SW 1271 (cell line): ENCODE data around the gene SLC39A3.

Source experiments
- DNase-seq, 2 experiments: peaks; one replicate each; lab custom pipeline; 2025; lab: John Stamatoyannopoulos, UW

The SLC39A3 gene

DNA sequence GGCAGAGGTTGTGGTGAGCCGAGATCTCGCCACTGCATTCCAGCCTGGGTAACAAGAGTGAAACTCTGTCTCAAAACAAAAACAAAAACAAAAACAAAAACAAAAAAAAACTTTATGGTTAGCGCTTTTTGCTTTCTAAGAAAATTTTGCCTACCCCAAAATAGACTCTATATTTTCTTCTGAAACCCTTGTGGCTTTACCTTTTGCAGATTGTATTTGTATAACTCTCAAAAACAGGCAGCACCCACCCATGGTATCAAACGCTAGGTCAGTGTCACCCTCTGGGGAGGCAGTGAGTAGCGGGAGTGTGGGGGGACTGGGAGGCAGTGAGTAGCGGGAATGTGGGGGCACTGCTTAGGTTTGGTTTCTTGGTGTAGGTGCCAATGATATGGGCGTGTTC, 7.5 kb upstream of the SLC39A3 start:
- no peak for DNase-seq

DNA sequence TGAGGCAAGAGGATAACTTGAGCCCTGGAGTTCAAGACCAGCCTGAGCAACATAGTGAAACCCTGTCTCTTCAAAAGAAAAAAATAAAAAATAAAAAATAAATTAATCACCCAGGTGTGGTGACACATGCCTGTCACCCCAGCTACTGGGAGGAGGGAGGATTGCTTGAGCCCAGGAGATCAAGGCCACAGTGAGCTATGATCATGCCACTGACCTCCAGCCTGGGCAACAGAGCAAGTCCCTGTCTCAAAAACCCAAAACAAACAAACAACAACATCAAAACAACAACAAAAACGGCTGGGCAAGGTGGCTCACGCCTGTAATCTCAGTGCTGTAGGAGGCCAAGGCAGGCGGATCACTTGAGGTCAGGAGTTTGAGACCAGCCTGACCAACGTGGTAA, 4.3 kb upstream of the SLC39A3 start:
- DNase-seq = no peak

DNA sequence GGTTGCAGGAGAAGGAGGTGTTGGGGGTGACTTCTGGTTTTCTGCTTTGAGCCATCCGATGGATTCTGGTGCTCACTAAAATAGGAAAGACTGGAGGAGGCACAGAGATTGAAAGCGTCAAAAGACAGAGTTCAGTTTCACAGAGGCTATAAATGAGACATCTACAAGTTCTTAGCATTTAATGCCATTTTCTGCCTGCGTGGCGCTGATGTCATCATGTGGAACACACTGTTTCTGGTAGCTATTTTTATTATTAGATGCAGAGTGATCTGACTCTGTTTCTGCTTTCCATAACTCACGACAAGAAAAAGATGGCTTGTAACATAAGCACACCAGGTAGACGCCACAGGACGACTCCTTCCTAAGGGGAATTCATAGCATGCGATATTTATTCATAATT, 3.3 kb upstream of the SLC39A3 start:
- no peak for DNase-seq

DNA sequence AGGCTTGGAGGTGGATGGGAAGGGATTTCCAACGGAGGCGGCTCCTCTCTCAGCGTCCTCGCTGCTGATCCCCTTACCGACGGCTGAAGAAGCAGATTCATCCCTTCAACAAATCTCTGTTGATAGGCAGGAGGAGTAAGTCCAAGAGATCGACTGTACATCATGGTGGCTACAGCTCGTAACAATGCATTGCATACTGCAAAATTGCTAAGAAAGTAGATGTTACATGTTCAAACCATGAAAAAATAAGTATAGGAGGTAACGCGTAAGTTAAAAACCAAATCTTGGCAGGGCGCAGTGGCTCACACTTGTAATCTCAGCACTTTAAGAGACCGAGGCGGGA, 468 bp upstream of the SLC39A3 start:
- no peak for DNase-seq

DNA sequence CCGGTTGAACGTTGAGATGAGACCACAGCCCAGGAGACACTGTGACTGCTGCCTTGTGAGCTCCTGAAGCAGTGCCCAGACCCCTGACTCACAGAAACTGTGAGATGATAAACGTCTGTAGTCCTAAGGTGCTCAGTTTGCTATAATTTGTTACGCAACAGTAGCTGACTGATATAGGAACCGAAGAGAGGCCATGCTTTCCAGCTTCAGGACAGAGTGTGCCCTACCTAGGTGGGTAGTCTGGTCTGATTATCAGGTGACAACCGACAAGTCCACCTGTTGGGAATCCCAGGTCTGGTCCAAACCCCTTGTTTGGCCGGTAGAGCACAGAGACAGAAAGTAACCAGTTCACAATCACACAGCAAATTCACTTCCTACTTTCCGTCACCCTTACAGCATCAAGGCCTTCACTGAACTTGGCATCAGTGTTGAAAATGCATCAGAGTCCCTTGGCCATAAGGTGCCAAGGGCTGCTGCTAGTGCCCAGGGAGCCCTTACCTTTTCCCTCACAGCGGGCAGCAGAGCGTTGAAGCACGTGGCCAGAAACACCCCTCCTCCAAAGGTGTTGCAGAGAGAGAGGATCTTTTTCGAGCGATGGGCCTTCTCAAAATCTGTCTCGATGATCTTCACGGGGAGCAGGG, 3.1 kb downstream of the SLC39A3 start:
- no peak for DNase-seq

DNA sequence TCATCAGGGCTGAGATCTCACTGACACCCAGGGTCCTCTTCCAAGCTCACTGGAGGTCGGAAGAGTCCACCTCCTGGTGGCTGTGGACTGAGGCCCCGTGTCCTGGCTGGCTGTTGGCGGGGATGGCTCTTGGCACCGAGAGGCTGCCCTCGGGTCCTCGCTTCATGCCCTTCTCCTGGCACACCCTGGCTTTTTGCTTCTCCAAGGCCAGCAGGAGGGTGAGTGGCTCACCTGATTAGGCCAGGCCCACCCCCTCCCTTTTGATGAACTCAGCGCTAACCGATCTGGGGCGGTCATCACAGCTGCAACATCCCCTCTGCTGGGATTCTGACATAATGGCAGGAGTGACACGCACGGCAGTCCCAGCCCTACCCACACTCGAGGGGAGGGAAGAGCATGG, 4.4 kb downstream of the SLC39A3 start:
- DNase-seq = no peak

DNA sequence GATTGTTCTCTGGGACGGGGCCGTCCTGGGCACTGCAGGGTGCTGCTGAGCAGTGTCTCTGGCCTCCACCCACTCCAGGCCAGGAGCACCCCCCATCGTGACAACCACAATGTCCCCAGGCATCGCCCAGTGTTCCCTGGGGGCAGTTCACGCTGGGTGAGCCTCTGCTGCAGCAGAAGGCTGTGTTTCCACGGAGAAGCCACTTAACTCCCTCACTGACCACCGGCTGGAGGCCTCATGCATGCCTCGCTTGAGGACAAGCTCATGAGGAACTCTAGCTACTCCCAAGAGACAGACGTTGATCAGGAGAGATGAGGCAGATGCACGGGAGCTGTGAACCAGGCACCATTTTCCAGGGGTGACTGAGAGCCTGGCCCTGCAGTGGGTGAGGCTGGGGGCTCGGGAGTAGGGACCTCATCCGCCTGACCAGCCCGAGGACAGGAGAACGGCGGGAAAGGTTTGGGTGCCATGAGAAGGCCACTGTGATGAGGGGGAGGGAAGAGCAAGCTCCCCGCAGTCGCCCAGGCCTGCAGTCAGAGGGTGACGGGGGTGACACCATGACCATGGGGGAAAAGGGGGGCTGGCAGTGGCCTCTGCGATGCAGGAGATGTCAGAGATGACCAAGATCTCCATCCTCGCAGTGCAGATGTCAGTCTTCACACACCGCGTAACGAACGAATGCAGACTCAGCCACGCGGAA, 5.1 kb downstream of the SLC39A3 start:
- no peak for DNase-seq

DNA sequence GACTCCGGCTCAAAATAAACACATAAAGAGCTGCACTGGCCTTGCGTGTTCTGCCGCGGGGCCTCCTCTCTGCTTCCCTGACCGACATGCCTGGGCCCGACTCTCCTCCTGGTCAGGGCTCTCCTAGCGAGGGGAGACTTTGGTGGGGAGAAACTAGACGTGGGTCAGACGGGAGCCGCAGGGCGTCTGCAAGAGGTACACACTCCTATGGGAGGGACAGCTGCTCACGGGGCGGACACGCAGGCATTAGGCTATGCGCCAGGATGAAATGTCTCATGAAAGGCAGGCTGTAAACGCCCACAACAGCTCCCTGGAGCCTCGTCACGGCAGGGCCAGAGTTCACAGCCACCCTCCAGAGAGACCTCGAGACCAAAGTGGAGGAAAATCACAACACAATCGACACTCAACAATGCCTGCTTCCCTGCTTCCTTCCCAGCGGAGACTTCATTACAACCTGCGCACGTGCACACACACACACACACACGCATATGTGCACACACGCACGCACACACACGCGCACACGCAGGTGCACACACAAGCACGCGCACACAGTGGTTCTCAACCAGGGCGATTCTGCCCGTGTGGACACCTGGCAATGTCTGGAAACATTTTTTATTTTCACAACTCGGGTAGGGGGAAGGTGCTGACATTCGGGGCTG, 5.8 kb downstream of the SLC39A3 start:
- no peak for DNase-seq

DNA sequence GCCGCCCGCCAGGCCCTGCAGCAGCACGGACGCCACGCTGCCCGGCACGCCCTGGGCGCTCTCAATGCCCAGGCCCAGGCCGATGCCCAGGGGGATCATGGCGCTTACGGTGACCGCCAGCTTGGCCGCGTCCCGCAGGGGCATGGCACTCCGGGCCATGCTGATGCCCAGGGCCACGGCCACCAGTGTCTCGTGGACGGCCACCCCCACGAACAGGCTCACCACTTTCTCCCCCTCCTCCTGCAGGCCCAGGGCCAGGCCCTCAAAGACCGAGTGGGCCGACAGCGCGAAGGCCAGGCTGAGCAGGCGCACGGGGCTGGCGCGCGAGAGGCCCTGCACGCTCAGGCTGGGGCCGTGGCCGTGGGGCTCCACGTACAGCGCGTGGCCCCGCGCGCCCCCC, 6.9 kb downstream of the SLC39A3 start:
- no peak for DNase-seq

DNA sequence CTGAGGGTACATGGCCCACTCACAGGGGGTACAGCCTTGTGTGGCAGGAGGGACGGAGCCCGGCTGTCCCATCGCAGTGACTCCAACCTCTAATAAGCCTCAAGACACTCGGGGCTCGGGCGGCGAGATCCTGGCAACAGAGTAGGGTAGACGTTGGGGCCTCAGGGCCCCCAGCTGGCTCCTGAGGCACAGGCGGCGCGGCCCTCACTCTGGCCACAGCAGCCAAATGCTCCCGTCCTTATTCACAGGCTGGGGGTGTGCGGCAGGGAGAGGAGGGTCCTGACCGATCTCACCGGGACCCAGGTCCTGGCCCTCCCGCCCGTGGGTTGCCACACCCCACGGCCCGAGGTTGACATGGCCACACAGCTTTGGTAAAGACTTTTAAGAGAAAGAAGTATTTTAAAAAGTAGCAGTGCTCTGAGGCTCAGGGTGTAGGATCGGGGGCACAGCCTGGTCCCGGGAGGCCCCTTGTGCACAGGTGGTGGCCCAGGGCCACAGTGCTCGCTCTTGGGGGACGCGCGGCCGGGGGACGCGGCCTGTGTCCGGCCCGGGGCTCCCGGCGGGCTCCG, 7.6 kb downstream of the SLC39A3 start:
- no peak for DNase-seq

DNA sequence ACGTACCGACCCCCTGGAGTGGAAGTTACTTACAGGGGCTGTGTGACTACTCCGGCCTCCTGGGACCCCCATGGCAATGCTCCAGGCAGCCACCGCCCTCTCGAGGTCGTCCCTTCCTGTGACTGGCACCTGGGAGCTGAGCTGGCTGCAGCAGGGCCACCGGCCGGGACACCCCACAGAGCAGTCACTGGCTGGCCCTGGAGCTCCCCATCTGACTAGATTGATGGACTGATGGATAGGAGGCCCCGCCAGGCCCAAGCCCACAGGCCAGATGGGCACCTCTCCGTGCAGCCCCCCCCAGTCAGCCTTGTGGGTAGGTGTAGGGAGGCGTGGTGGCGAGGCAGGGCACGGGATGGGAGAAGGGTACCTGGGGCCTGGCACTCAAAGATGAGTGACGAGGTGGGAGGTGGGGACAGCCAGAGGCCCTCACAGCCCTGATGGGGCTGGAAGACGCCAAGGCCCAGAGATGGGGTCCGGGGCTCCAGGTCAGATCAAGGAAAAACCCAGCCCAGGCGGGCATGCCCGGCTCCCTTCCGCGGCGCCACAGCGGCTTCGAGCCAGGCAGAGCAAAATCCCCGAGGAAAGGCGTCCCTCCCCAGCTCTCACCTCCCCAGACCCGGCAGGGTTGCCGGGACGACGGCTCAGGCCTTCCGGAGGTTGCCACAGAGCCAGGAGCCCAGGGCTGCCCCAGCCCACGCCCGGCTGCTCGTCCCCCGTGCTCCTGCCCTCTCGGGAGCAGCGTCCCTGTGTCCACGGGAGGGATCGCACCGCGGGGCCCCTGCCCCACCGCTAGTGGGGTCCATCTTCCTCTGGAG, 8.4 kb downstream of the SLC39A3 start:
- no peak for DNase-seq

DNA sequence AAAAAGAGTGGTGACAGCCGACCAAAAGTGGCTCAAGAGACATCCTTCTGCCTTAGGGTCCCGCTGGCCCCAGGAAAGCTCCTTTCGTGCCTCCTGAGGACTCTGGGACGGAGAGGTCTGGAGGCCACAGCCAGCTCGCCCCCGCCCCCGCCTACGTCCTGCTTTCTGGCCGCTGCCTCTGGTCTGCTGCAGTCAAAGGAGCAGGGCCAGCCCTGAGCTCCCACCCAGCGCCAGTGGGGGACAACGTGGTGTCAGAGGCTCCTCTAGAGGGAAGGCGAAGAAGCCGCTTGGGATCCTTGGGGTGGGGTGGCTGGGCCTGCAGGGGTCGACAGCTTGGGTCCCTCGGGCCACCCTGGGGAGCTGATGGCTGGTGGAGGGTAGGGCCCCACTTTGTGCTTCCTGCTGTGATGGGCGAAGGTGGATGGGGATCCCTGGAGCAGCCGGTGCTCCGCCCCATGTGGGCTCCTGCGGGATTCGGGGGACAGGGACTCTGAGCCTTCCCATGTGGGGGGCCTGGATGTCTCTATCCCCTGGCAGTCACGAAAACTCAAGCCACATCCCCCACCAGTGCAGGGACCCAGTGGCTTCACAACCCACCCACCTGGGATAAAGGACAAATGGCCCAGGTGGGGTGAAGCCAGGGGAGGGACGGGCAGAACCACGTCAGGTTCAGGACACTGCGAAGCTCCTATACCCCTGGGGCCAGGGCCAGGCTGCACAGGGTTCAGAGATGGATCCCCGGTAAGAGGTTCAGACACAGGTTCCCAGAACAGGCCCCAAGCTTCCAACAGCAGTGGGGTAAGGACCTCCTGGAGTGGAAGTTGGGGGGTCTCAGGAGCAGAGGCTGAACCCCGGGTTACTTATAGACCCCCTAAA, 9.6 kb downstream of the SLC39A3 start:
- DNase-seq = no peak

DNA sequence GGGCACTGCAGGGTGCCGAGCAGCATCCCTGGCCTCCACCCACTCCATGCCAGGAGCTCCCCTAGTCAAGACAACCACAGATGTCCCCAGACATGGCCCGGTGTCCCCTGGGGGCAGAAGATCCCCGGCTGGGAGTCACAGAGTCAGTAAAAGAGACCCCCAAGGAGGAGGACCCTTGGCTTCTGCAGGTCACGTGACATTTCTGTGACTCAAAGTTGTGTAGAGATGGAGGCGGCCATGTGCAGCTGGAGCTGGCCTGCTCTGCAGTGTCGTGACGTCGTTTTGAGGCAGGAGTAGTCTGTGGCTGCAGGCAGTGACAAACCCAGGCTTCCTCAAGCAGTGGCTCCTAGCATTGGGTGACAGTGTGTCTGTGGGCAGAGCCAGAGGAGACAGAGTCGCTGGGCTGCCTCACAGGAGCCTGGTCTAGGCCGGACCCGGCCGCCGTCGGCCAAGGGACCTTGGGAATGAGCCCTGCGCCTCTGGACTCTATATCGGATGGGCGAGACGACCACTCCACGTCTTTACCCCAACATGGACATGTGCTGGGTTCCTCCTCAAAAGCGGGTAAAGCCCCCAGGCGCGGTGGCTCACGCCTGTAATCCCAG, 10.9 kb downstream of the SLC39A3 start:
- no peak for DNase-seq

DNA sequence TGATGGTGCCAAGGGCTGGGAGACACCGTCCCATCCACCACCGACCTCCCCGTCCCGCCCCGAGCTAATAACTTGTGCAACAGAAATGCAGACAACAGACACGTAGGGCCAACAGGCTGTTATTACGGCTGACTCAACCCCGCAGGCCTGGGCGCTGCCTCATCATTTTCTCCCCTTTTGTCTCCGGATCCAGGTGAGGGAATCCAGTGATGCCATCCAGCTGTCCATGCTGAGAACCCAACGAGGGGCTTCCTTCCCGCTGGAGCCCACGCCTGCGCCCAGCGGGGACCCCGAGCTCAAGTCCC, 12.2 kb downstream of the SLC39A3 start:
- DNase-seq = no peak

DNA sequence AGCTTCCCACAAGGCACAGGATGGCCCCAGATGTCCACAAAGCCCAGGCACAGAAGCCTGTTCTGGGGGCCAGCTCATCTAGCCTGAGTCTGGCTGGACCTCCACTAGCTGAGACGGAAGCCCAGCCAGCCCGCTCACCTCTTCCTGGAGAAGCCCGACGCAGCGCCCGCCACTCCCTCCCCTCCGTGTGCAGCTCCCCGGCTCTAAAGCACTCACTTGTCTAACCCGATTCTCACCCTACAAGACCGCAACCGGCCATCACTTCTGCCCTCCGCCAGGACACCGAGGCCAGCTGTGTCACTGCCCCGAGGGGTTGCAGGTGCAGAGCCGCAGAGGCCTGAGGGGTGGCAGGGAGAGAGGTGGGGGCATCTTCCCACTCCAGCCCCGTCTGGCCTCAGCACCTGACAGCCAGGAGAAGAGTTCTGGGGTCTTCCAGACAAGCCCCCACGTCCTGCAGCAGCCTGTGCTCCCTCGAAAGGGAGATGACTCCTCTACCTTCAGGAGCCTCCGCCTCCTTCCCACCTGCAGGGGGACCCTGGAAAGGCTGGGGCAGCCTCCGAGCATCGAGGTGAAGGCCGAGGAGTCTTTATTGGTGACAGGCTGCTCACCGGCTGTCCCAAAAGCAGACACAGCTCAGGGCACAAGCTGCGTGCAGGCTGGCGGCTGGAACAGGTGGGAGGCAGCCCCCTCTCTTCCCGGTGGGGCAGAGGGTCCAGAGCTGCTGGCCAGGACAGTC, 12.7 kb downstream of the SLC39A3 start:
- DNase-seq = no peak

DNA sequence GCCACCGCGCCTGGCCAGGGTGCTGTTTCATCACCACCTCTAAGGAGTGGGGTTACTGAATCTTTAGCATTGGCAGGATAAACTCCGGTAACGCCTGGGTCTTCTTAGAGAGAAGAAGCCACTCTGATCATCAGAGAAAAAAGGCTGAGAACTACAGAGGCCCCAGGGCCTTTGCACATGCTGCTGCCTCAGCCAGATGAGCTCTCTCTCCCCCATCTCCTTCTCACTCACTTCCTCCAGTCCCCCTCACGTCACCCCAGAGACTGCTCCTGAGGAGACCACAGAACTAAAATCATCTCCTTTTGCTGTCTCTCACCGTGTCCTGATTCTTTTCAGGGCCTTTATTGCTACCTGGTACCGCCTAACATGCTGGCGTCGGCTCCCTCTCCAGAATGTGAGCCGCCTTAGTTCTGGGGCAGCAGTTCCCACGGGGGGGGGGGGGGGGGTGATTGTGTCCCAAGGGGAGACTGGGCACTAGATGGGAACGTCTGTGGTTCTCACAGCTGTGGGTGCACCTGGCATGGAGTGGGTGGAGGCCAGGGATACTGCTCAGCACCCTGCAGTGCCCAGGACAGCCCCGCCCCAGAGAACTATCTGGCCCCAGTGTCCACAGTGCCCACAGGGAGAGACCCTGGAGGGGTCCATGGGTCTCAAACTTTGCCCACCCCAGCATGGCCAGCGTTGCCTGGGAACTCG, 13.5 kb downstream of the SLC39A3 start:
- no peak for DNase-seq

DNA sequence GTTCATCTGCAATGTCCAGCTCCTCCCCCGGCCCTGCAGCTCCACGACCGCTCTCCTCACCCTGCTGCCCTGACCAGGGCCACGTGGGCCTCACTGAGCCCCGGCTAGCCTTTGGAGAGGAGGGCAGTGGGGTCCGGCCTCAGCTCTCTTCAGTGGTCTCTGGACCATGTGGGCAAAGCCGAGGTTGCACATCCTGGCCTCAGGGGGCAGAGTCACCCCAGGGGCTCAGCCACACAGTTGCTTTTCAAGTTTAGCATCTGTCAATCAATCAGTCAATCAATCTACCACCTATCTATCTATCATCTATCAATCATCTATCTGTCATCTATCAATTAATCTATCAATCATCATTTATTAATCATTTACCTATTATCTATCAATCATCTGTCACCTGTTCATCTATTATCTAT, 15.7 kb downstream of the SLC39A3 start:
- no peak for DNase-seq

DNA sequence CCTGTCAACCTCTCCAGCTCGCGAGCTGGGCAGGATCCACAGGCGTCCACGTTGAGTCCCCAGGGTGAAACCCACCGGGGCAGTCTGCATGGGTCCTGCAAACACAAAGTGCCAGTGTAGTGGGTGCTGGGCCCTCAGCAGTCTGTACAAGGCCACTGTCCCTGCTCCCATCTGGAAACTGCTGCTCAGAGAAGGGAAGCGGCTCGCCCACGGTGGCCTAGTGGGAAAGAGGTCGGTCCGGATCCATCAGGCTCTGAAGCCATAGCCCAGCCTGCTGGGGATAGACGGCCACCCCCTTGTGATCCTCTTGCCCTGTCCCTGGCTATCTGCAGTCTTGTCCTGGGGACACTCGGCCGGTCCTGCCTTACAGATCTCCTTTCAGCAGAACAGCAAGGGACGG, 16.1 kb downstream of the SLC39A3 start:
- DNase-seq = no peak

DNA sequence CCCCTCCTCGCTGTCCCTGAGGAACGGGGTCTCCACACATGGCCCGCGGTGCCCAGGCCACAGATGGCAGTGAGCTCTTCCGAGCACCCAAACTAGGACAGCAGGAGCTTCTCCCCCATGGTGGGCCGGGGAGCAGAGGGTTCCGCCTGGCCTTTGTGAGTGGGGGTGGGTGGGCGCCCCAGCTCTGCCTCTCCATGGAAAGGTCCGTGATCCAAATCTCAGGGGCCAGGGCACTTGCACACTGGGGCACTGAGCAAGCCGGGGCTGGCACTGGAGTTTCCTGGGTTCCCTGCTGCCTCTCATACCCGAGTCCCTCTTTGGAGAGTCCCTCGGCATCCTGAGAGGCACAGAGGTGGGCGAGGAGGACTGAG, 16.5 kb downstream of the SLC39A3 start:
- no peak for DNase-seq
